Measurements from ENCODE around the gene EYA4.

EYA4 gene, protein sequence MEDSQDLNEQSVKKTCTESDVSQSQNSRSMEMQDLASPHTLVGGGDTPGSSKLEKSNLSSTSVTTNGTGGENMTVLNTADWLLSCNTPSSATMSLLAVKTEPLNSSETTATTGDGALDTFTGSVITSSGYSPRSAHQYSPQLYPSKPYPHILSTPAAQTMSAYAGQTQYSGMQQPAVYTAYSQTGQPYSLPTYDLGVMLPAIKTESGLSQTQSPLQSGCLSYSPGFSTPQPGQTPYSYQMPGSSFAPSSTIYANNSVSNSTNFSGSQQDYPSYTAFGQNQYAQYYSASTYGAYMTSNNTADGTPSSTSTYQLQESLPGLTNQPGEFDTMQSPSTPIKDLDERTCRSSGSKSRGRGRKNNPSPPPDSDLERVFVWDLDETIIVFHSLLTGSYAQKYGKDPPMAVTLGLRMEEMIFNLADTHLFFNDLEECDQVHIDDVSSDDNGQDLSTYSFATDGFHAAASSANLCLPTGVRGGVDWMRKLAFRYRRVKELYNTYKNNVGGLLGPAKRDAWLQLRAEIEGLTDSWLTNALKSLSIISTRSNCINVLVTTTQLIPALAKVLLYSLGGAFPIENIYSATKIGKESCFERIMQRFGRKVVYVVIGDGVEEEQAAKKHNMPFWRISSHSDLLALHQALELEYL

DNA sequence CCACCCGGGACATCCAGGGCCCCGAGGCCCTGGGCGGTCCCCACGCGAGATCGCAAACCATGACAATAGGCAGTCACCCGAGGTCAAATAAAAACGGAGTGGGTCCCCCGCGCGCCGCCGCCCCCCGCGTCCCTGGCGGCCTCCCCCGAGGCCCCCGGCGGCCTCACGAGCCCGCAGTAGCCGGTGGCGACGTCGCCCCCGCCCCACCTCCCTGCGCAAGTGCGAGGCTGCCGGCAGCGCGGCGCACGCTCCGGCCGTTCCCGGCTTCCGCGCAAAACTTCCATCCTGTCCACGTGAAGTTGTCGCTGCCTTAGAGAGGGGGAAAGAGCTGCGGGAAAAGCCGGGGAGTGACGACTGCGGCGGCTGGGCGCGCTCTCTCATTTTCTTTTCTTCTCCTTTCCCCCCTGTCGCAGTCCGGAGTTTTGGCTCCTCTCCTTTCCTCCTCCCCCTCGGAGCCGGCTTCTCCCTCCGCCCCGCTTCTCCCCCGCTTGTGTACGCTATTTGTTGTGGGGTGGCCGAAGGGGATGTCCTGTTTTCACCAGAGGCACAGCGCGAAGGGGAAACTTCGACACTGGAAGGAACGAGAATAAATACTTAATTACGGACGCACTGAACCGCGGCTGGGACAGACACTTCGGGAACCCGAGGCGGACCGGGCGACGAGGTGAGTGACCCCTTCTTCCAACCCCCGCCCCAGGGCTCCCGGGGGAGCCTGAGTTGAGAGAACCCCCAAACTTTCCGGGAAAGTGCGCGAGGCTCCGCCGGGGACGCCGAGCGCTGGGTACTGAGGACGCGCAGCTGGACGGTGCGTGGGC, at the start of gene EYA4:
EYA4 (plus strand) TSS at position 272 of the 815 bp plus-strand sequence. CDS start 33,424 bp downstream, outside the sequence.
- Histone ChIP-seq H2AFZ (ENCODE audit: low read length) (no peak within 1 kb of the TSS), H3K27ac (ENCODE audit: low read depth, low read length, poor library complexity, severe bottlenecking) (no peak within 1 kb of the TSS), H3K4me2 (ENCODE audit: low read length) (no peak within 1 kb of the TSS), H3K9me3 (ENCODE audit: low read length) (no peaks in the 10 kb centered on the region), H3K27me3 (ENCODE audit: insufficient read depth, low read length) (no peaks in the 10 kb centered on the region), H3K4me1 (ENCODE audit: insufficient read depth, low read length, severe bottlenecking) (no peaks in the 10 kb centered on the region), H3K9me2 (ENCODE audit: low read depth, low read length) (no peaks in the 10 kb centered on the region), H3K79me2 (ENCODE audit: insufficient read depth, low read length) (no peaks in the 10 kb centered on the region), H3K4me3 (ENCODE audit: low read depth, low read length, poor library complexity, severe bottlenecking) (no peak within 1 kb of the TSS), H3F3A (ENCODE audit: insufficient read depth, low read length) (no peaks in the 10 kb centered on the region), H3K9ac (ENCODE audit: low read length) (no peak within 1 kb of the TSS), H4K20me1 (ENCODE audit: insufficient read depth, low read length) (no peaks in the 10 kb centered on the region), H3K36me3 (ENCODE audit: insufficient read depth, low read length) (no peaks in the 10 kb centered on the region)
- no peak for TF ChIP-seq EZH2 (IDR thresholded peaks at IDR 0.05; ENCODE audit: borderline replicate concordance, low read length)

DNA sequence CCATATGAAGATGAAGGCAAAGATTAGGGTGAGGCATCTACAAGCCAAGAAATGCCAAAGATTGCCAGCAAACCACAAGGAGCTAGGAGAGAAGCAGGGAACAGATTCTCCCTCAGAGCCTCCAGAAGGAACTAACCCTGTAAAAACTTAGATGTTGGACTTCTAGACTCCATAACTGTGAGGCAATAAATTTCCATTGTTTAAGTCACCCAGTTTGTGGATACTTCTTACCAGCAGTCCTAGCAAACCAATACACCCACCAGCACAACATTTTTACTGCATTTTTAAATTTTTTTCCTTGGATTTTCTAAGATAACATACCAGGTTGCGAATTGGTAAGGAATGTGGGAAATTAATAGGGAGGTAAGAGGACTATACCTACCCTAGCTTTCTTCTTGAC, 47.8 kb upstream of the EYA4 start:
- Histone ChIP-seq H3K36me3 (ENCODE audit: insufficient read depth, low read length) (no peaks in the 10 kb centered on the region), H3K27me3 (ENCODE audit: insufficient read depth, low read length) (no peaks in the 10 kb centered on the region), H2AFZ (ENCODE audit: low read length) (no peak overlapping the region), H3K79me2 (ENCODE audit: insufficient read depth, low read length) (no peaks in the 10 kb centered on the region), H3K9me3 (ENCODE audit: low read length) (no peaks in the 10 kb centered on the region), H3F3A (ENCODE audit: insufficient read depth, low read length) (no peaks in the 10 kb centered on the region), H3K4me2 (ENCODE audit: low read length) (no peak overlapping the region), H3K4me3 (ENCODE audit: low read depth, low read length, poor library complexity, severe bottlenecking) (no peak overlapping the region), H3K9me2 (ENCODE audit: low read depth, low read length) (no peaks in the 10 kb centered on the region), H4K20me1 (ENCODE audit: insufficient read depth, low read length) (no peaks in the 10 kb centered on the region), H3K27ac (ENCODE audit: low read depth, low read length, poor library complexity, severe bottlenecking) (no peak overlapping the region), H3K9ac (ENCODE audit: low read length) (no peak overlapping the region), H3K4me1 (ENCODE audit: insufficient read depth, low read length, severe bottlenecking) (no peaks in the 10 kb centered on the region)
- TF ChIP-seq, protein P1, sequence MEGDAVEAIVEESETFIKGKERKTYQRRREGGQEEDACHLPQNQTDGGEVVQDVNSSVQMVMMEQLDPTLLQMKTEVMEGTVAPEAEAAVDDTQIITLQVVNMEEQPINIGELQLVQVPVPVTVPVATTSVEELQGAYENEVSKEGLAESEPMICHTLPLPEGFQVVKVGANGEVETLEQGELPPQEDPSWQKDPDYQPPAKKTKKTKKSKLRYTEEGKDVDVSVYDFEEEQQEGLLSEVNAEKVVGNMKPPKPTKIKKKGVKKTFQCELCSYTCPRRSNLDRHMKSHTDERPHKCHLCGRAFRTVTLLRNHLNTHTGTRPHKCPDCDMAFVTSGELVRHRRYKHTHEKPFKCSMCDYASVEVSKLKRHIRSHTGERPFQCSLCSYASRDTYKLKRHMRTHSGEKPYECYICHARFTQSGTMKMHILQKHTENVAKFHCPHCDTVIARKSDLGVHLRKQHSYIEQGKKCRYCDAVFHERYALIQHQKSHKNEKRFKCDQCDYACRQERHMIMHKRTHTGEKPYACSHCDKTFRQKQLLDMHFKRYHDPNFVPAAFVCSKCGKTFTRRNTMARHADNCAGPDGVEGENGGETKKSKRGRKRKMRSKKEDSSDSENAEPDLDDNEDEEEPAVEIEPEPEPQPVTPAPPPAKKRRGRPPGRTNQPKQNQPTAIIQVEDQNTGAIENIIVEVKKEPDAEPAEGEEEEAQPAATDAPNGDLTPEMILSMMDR (IDR thresholded peaks at IDR 0.05; ENCODE audit: low read length) = no peak
- TF ChIP-seq EZH2 (IDR thresholded peaks at IDR 0.05; ENCODE audit: borderline replicate concordance, low read length) = no peak

DNA sequence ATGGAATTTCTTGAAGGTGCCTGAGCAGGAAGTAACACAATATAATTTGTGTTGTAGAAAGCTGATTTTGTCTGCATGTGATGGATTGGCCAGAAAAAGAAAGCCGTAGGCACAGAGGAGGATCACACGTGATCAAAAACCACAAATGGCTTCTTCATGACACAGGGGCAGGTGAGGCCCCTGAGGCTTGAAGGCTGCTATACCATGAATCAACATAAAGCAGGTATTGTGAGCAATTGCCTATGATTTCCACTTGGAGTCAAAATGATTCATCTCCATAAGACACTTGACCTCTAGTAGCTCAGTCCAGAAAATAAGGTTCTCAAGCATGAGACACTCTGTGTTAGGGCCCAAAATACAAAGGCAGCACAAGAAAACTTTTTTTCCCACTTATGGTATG, 42.4 kb upstream of the EYA4 start:
- no peaks in the 10 kb centered on the region for H3K9me2 ChIP-seq (ENCODE audit: low read depth, low read length)
- no peak for TF ChIP-seq EZH2 (IDR thresholded peaks at IDR 0.05; ENCODE audit: borderline replicate concordance, low read length)
- TF ChIP-seq, protein P1 (IDR thresholded peaks at IDR 0.05; ENCODE audit: low read length) = no peak
- H3K27me3 ChIP-seq (ENCODE audit: insufficient read depth, low read length) = no peaks in the 10 kb centered on the region
- no peaks in the 10 kb centered on the region for H3K36me3 ChIP-seq (ENCODE audit: insufficient read depth, low read length)
- H3K4me3 ChIP-seq (ENCODE audit: low read depth, low read length, poor library complexity, severe bottlenecking) = no peak overlapping the region
- no peak overlapping the region for H3K27ac ChIP-seq (ENCODE audit: low read depth, low read length, poor library complexity, severe bottlenecking)
- no peaks in the 10 kb centered on the region for H3K9me3 ChIP-seq (ENCODE audit: low read length)
- H2AFZ ChIP-seq (ENCODE audit: low read length) = no peak overlapping the region
- H3K9ac ChIP-seq (ENCODE audit: low read length) = no peak overlapping the region
- H3K79me2 ChIP-seq (ENCODE audit: insufficient read depth, low read length) = no peaks in the 10 kb centered on the region
- no peaks in the 10 kb centered on the region for H3F3A ChIP-seq (ENCODE audit: insufficient read depth, low read length)
- no peaks in the 10 kb centered on the region for H3K4me1 ChIP-seq (ENCODE audit: insufficient read depth, low read length, severe bottlenecking)
- no peak overlapping the region for H3K4me2 ChIP-seq (ENCODE audit: low read length)
- no peaks in the 10 kb centered on the region for H4K20me1 ChIP-seq (ENCODE audit: insufficient read depth, low read length)
